ENCODE measurements around the gene SHISA8.

DNA sequence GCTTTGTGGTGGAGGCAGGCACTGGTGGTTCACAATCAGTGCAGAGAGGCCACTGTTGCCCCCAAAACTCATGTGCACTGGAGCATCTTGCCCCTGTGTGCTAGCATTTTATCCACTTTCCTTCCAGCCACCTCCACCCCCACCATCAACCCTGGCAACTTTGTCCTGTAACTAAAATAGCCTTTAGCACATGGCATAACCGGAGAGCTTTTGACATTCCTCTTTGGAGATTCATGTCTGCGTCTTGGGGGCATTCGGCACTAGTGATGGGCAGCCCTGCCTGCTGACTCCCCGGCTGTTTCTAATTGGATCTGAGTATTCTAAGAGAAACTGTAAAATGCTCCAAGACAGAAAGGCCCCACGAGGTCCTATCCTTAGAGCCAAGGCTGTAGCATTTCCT is 15.8 kb downstream of the SHISA8 start:
- TF ChIP-seq, protein P1, sequence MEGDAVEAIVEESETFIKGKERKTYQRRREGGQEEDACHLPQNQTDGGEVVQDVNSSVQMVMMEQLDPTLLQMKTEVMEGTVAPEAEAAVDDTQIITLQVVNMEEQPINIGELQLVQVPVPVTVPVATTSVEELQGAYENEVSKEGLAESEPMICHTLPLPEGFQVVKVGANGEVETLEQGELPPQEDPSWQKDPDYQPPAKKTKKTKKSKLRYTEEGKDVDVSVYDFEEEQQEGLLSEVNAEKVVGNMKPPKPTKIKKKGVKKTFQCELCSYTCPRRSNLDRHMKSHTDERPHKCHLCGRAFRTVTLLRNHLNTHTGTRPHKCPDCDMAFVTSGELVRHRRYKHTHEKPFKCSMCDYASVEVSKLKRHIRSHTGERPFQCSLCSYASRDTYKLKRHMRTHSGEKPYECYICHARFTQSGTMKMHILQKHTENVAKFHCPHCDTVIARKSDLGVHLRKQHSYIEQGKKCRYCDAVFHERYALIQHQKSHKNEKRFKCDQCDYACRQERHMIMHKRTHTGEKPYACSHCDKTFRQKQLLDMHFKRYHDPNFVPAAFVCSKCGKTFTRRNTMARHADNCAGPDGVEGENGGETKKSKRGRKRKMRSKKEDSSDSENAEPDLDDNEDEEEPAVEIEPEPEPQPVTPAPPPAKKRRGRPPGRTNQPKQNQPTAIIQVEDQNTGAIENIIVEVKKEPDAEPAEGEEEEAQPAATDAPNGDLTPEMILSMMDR (IDR thresholded peaks at IDR 0.05): no peak
- TF ChIP-seq EZH2 (IDR thresholded peaks at IDR 0.05): no peak
